Measurements from ENCODE around the gene INTS1. TPM values are rescaled to one million over a fixed set of nuclear protein-coding genes. Genes with fewer than 3 reads are reported as not detected.
A peak's percentile ranks its signal among the peaks of the same experiment; 100 is the strongest.

The INTS1 gene
- total and polyA plus RNA-seq, 2 of the 4 experiments (the other 2 are of a cell fraction): 9.3 to 40.1 TPM

DNA sequence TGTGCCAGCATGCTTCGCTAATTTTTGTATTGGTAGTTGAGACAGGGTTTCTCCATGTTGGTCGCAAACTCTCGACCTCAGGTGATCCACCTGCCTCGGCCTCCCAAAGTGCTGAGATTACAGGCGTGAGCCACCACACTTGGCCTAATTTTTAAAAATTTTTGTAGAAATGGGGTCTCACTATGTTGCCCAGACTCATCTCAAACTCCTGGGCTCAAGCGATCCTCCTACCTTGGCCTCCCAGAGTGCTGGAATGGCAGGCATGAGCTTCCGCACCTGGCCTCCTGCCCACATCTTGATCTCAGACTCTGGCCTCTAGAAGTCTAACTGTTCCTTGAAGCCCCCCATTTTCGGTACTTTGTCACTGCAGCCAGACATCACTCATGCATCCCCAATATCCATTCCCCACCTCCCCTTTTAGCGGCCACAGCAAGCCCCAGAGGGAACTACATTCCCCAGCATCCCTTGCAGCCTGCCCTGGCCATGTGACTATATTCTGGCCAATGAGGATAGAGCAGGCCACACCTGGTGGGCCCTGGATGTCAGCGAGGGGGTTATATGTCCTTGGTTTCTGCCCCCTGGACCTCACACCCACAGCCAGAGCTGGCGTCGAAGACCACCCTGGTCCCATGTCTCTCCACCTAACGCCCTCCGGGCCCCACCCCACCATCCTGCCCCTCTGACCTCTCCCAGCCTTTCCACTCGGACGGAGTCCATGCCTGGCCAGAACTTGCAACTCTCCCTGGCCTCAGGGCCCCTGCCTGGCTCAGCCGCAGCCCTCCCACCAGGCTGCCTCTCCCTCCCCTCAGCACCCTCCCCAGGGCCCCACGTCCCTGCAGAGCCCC is 78.7 kb downstream of the INTS1 start:
- Histone ChIP-seq H3K18ac (ENCODE audit: low read depth, low read length) (no peak overlapping the region), H3K79me1 (ENCODE audit: low read depth in 1 of 2, low read length in 2 of 2) (no peaks in the 10 kb centered on the region), H3K4me2 (ENCODE audit: low read depth, low read length) (no peak overlapping the region), H2AK9ac (replicated peaks; ENCODE audit: low read depth, low read length, poor library complexity) (peak overlapping the region; percentile 55), H2BK20ac (ENCODE audit: low read depth, low read length) (no peak overlapping the region), H2BK15ac (ENCODE audit: low read depth, low read length) (no peak overlapping the region), H3K27me3 (ENCODE audit: control insufficient read depth, insufficient read depth, low read length) (peaks cover 31% of the 10 kb centered on the region), H4K5ac (ENCODE audit: low read depth, low read length) (no peak overlapping the region), H3K9ac (ENCODE audit: low read depth, low read length) (no peak overlapping the region), H3K9me1 (ENCODE audit: insufficient read depth, low read length) (no peaks in the 10 kb centered on the region), H3K56ac (ENCODE audit: extremely low read depth, insufficient read depth, low read length) (no peak overlapping the region), H3K27ac (ENCODE audit: insufficient read depth, low read length) (no peak overlapping the region), H2BK5ac (ENCODE audit: low read depth, low read length, poor library complexity, severe bottlenecking) (no peak overlapping the region), H4K20me1 (ENCODE audit: insufficient read depth, low read length) (no peaks in the 10 kb centered on the region), H3K14ac (replicated peaks; ENCODE audit: low read depth, low read length) (no peak overlapping the region), H2AFZ (replicated peaks; ENCODE audit: low read length, poor library complexity) (no peak overlapping the region), H2BK120ac (ENCODE audit: low read depth, low read length) (no peak overlapping the region), H2AK5ac (ENCODE audit: low read depth, low read length) (no peak overlapping the region), H3K4me1 (ENCODE audit: control insufficient read depth, insufficient read depth, low read length) (no peaks in the 10 kb centered on the region), H4K91ac (ENCODE audit: insufficient read depth, low read depth, low read length) (no peak overlapping the region), H3K9me3 (ENCODE audit: control insufficient read depth, insufficient read depth, low read length) (peaks cover 2% of the 10 kb centered on the region; the same call in 1 of the 2 replicates), H4K8ac (ENCODE audit: low read depth in 2 of 2, low read length in 2 of 2) (no peak overlapping the region), H3K4me3 (ENCODE audit: insufficient read depth, low read depth, low read length) (no peak overlapping the region), H3K36me3 (ENCODE audit: control insufficient read depth, insufficient read depth, low read length) (no peaks in the 10 kb centered on the region), H3K4ac (ENCODE audit: low read depth, low read length) (no peak overlapping the region), H3K23ac (ENCODE audit: low read depth, low read length) (no peak overlapping the region)
- ChIA-PET CTCF (no interaction called here), POLR2A (ENCODE audit: unreplicated experiment) (no interaction called here)
- ATAC-seq (ENCODE audit: low read depth): peak; percentile 53
- no peak for DNase-seq
- BruUV-seq (replicated peaks): no TSS peak
- in situ Hi-C loops (cut with MboI; ENCODE audit: low sequenced_read_pairs) (no loop called here), intact Hi-C loops (cut with micrococcal nuclease) (no loop called here), dilution Hi-C loops (cut with HindIII; ENCODE audit: low sequenced_read_pairs, unreplicated experiment) (no loop called here)
- WGBS, 2 experiments (ENCODE audit: extremely low coverage in 2 of 2, insufficient read length in 1 of 2): 67% methylated on average over 3 of the region's 18 CpGs; no CpG with 5 or more reads in 1 of the 2 experiments
- peak; percentile 94 for TF ChIP-seq USF2 (IDR thresholded peaks at IDR 0.05; ENCODE audit: low read depth, low read length)
- TF ChIP-seq CHD1 (IDR thresholded peaks at IDR 0.05; ENCODE audit: low read depth, low read length): no peak
- no peak for TF ChIP-seq RCOR1 (IDR thresholded peaks at IDR 0.05; ENCODE audit: insufficient replicate concordance, low read length)
- TF ChIP-seq FOS (IDR thresholded peaks at IDR 0.05; ENCODE audit: low read depth, low read length): no peak
- no peak for TF ChIP-seq MAFK (IDR thresholded peaks at IDR 0.05; ENCODE audit: low read depth, low read length)

Data from IMR-90 (cell line).